HG02852 (cell line): ENCODE measurements around the gene CRHR1.

ENCODE experiments used
- ATAC-seq: cut with Tn5 transposase; IDR thresholded peaks from one replicate; pipeline ENCODE4 v1.9.1; 2021; ENCODE audit warnings: mild to moderate bottlenecking, moderate library complexity; ENCODE audit not compliant: unreplicated experiment

CRHR1 gene

GRCh38 chr17:45788057-45788456 is 3.9 kb downstream of the CRHR1 start:
- ATAC-seq = no peak

DNA sequence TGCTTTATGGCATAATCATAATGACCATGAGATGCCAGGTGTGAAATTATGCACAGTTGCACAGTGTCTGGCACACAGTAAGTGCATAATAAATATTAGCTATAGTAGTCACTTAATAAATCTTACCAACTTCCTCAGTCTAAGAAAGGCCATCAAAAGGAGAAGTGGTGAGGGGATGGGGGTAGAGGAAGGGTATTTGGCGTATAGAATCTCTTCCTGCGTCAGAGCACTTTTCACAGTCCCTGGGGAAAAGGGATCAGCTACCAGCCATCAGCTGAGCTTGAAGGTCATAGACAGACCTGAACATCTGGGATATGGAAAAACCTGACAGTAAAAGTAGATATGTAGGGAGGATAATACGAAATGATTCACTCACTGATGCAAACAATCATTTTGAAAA is 5.8 kb downstream of the CRHR1 start:
- no peak for ATAC-seq

DNA sequence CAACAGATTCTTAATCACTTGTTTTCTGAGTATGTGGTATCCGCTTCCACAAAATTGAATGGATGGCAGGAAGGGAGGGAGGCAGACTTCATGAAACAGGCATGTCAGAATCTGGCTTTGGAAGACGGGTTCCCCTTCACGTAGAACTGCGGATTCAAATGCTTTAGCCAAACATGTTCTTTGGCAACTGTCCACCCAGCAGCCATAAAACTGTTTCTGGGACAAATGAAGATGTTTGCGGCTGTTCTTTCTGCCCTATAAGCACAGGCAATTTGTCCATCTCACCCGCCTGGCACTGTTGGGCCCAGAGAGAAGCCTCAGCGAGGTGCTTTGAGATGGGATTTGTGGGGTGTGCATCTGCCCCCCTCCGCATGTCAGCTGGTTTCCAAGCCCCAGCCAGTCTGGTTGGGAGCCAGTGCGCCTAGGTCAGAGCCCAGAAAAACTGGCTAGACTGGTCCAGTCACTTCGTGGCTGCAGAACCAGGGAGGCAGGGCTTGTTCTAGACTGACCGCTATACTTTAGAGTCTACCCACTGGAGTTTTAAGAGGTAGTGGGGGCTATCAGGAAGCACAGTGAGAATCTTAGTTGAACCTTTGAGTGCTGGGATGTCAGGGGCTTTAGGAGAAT is 6.3 kb downstream of the CRHR1 start:
- no peak for ATAC-seq

DNA sequence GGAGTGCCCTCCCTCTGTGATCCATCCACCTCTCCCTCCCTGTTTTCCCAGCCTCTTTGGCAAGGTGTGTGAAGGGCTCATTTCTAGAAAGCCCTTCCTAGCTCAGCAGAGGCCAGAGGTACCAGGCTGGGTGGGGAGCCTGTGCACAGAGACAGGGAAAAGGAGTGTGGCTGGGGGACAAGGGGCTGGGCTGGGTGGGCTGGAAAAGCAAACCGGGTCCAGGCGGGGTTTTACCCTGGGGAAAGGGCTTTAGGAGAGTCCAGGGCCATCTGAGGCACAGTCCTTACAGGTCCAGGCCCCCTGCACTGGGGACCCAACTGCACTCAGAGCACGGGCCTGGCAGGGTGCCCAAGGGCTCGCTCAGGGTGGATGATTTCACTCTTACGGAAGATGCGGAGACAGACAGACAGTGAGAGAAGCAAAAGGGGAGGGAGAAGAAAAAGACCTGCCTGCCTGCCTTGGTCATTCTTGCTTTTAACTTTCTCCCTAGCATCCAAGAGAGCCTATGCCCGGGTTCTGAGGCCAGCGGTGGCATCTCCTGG is 7.0 kb downstream of the CRHR1 start:
- ATAC-seq = no peak

GRCh38 chr17:45791935-45792334 is 7.8 kb downstream of the CRHR1 start:
- ATAC-seq = no peak

DNA sequence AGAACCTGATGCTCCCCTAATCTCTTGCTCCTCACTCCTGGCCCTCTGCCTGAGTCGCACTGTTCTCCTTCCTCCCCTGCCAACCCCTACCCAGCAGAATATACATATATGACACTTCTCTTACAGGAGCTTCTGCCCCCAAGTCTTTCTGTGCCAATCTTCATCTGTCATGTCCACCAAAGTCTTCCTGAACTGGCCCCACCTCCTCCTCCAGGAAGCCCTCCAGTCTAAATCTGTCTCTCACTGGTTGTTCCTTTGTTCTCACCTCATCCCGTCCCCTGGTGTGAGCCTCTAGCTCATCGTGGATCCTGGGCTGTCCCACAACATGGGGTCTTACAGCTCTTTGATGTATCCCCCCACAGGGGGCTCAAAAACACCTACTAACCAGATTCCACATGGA is 8.3 kb downstream of the CRHR1 start:
- ATAC-seq = no peak

DNA sequence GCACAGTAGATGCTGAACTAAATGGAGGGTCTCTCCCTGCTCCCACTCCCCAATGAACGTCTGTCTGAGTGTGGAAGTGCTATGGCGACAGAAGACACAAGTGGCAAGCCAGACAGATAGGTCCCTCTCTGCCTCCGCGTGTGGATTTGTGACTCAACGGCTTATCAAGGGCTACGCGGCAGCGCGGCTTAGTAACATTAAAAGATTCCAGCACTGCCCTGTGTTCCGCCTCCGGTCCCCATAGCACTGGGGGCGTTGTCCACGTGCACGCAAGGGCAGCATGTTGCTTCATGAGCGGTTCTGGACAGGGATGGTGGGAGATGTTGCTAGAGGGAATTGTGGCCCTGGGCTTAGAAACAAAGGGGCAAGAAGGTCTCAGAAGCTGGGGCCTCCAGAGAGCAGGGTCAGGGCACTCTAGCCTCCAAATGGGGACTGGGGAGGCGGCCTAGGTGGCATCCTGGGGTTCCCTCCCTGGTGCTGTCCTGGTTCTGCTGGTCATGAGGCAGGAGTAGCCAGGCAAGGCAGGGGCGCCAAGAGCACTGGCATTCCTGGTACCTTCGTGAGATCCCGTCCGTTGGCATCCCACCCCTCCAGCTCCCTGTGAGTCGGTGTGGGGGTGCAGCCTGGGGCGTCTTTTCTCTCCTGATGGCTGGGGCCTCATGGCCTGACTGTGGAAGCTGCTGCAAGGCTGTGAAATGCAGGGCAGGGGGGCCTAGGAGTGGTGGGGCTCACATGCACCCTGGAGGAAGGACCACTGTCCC is 9.1 kb downstream of the CRHR1 start:
- no peak for ATAC-seq

DNA sequence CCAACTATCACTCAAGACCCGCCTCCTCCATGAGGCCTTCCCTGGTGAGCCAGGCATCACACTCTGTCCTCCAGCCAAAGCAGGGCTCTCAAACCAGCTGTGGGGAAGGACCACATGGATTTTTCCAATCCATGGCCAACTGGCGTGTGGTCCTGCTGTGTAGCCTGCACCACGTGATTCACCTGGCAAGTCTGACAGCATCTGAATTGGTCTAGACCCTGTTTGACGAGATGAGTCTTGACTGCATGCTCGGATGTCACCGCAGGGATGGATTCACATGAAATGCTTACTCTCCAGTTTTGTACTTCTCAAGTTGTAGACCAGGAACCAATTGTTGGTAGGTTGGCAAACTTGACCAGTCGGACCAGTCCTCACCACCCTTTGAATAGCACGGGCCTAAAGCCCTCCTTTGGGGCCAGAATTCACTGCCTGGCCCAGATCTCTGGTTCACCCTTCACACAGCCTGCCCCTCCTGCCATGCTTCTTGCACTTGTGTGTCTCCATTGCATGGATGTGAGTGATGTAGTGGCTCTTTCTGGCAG is 9.9 kb downstream of the CRHR1 start:
- ATAC-seq = no peak

GRCh38 chr17:45794840-45795239 is 10.7 kb downstream of the CRHR1 start:
- ATAC-seq = no peak

- no peak for ATAC-seq
These were observed 16.7 kb downstream of the CRHR1 start for GRCh38 chr17:45800816-45801215.

DNA sequence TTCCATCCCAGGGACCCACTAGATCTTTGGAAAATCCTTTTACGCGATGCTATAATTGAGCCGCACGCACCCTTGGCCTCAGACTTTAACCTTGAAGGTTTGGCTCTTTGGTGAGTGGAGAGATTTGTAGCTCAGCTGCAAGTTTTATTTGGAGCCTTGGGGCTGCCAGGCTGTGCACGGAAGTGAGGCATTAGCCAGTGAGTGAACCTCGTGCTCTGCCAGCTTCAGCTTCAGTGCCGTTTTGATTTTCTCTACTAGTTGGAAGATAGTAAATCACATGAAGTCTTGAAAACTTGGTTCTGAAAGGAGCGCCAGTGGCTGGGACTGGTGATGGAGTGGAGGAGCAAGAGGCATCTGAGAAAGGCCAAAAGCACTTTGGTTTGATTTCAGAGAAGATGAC is 17.3 kb downstream of the CRHR1 start:
- no peak for ATAC-seq

DNA sequence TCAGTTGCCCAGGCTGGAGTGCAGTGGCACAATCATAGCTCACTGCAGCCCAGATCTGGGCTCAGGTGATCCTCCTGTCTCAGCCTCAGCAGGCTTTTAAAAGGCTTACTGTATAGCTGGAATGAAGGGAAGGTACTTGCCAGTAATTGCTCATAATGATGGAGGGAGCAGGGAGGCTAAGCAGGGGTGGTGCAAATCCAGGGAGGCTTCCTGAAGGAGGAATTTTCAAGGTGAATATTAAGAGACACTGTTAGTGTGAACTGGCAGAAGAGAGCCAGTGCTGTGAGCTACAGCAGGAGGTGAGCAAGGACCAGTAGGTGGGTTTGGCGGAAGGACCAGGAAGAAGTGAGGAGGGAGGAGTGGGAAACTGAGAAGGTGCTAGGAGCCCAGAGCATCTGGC is 24.7 kb downstream of the CRHR1 start:
- no peak for ATAC-seq

- no peak for ATAC-seq
These were observed 25.4 kb downstream of the CRHR1 start for GRCh38 chr17:45809499-45809898.

GRCh38 chr17:45812102-45812501 is 28.0 kb downstream of the CRHR1 start:
- ATAC-seq = no peak

- ATAC-seq = no peak
These were observed 29.1 kb downstream of the CRHR1 start for GRCh38 chr17:45813048-45813725.

- ATAC-seq = no peak
These were observed 30.8 kb downstream of the CRHR1 start for GRCh38 chr17:45814622-45815606.

GRCh38 chr17:45815752-45816151 is 31.6 kb downstream of the CRHR1 start:
- no peak for ATAC-seq

DNA sequence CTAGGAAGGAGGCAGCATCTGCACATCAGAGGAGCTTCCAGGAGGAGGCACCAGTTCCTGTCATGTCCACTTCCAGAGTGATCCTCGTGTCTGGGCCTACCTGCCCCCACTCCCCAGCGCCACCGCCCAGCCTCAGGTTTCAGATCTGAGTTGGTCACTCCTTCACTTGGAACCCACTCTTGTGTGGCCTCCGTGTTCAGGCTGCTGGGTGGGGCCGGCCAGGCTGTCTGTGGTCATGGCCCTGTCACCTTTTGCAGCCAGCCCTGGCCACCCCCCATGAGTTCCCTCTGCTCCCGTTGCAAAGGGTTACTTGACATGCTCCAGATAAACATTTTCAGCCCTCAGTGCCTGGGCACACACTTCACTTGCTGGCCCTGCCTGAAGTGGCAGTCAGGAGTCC is 33.9 kb downstream of the CRHR1 start:
- ATAC-seq = no peak

GRCh38 chr17:45818699-45819098 is 34.6 kb downstream of the CRHR1 start:
- ATAC-seq = no peak

DNA sequence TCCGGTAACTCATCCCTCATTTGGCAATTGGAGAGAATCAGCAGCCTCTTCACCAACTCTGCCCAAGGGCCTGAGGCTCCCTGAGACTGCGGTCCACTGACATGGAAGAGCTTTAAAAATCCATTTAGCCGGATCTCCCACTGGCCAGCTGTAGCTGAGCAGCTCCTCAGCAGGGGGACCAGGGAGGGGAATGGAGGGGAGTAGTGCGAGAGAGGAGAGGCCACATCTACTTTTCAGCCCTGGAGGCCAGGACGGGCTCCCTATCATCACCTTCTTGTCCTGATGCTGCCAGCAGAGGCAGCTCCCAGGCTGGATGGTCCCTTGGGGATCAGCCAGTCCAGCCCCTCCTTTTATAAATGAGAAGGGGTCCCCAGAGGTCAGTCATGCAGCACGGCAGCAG is 35.5 kb downstream of the CRHR1 start:
- ATAC-seq = no peak
